Measurements from ENCODE around the gene MINDY4. TPM values are rescaled to one million over a fixed set of nuclear protein-coding genes. Genes with fewer than 3 reads are reported as not detected.

Gene MINDY4
- total RNA-seq, 2 experiments from 2014 or later = 1.3 to 1.7 TPM

GRCh38 chr7:30815951-30816644 lies 44.9 kb downstream of the MINDY4 start:
- no peaks in the 10 kb centered on the region for H3K4me1 Mint-ChIP-seq (ENCODE audit: low read depth)
- ChIA-PET POLR2A (no interaction called here), CTCF (interaction anchor here (1.4 kb wide), 1 partner anchor 306 kb away, joined by 4 read pairs; no protein-coding TSS in a partner anchor)
- no peaks in the 10 kb centered on the region for H3K9me3 Mint-ChIP-seq
- no peaks in the 10 kb centered on the region for H3K27me3 Mint-ChIP-seq
- H3K27ac Mint-ChIP-seq = no peak overlapping the region
- ATAC-seq (no peak), DNase-seq (no peak)
- TF ChIP-seq CTCF (IDR thresholded peaks at IDR 0.05) = no peak
- no peak overlapping the region for H3K4me3 Mint-ChIP-seq
- intact Hi-C loops (cut with micrococcal nuclease) = no loop called here
- H3K36me3 Mint-ChIP-seq (ENCODE audit: low read depth) = no peaks in the 10 kb centered on the region

GRCh38 chr7:30816645-30817370 lies 45.6 kb downstream of the MINDY4 start:
- ChIA-PET POLR2A (no interaction called here), CTCF (interaction anchor here (0.7 to 1.4 kb wide), 2 partner anchors 122 to 306 kb away, joined by 3 to 4 read pairs; no protein-coding TSS in a partner anchor)
- Mint-ChIP-seq H3K4me3 (no peak overlapping the region), H3K27ac (no peak overlapping the region), H3K9me3 (no peaks in the 10 kb centered on the region), H3K36me3 (ENCODE audit: low read depth) (no peaks in the 10 kb centered on the region), H3K4me1 (ENCODE audit: low read depth) (no peaks in the 10 kb centered on the region), H3K27me3 (no peaks in the 10 kb centered on the region)
- intact Hi-C loops (cut with micrococcal nuclease) = no loop called here
- DNase-seq = no peak
- TF ChIP-seq CTCF (IDR thresholded peaks at IDR 0.05) = no peak
- ATAC-seq = no peak

- no peak overlapping the region for H3K27ac Mint-ChIP-seq
- POLR2A ChIA-PET = no interaction called here
- no peaks in the 10 kb centered on the region for H3K9me3 Mint-ChIP-seq
- H3K4me1 Mint-ChIP-seq (ENCODE audit: low read depth) = no peaks in the 10 kb centered on the region
- DNase-seq (no peak), ATAC-seq (no peak)
- CTCF ChIA-PET = interaction anchor here (0.7 to 1.4 kb wide), 2 partner anchors 121 to 305 kb away, joined by 3 to 4 read pairs; no protein-coding TSS in a partner anchor
- H3K27me3 Mint-ChIP-seq = no peaks in the 10 kb centered on the region
- no peaks in the 10 kb centered on the region for H3K36me3 Mint-ChIP-seq (ENCODE audit: low read depth)
- intact Hi-C loops (cut with micrococcal nuclease) = no loop called here
- H3K4me3 Mint-ChIP-seq = no peak overlapping the region
- TF ChIP-seq CTCF (IDR thresholded peaks at IDR 0.05) = no peak
These were observed 46.2 kb downstream of the MINDY4 start for GRCh38 chr7:30817371-30817767.

- H3K27me3 Mint-ChIP-seq = no peaks in the 10 kb centered on the region
- ChIA-PET POLR2A (no interaction called here), CTCF (no interaction called here)
- H3K4me3 Mint-ChIP-seq = no peak overlapping the region
- H3K36me3 Mint-ChIP-seq (ENCODE audit: low read depth) = peaks cover 5% of the 10 kb centered on the region
- H3K9me3 Mint-ChIP-seq = peaks cover 2% of the 10 kb centered on the region
- ATAC-seq = no peak
- H3K4me1 Mint-ChIP-seq (ENCODE audit: low read depth) = peaks cover 10% of the 10 kb centered on the region
- intact Hi-C loops (cut with micrococcal nuclease) = no loop called here
- TF ChIP-seq CTCF (IDR thresholded peaks at IDR 0.05) = no peak
- DNase-seq = no peak
- no peak overlapping the region for H3K27ac Mint-ChIP-seq
These were observed 53.9 kb downstream of the MINDY4 start for GRCh38 chr7:30824821-30825720.
